KMS-11 (cell line): ENCODE results near the gene TRIM24.
"Not testable (repeated sequence)": the region's sequence is repeated elsewhere in the genome, so short reads cannot be mapped to it uniquely, and the experiment has no call there.

Source experiments
- H2AFZ ChIP-seq: fragments of 200-600 bp; sonication (generic); 2 replicates; pipeline ENCODE4 v1.6.1; 2016; ENCODE audit warnings: antibody characterized with exemption, mixed run types, low read depth
- H3K27ac ChIP-seq: fragments of 200-600 bp; sonication (generic); 2 replicates; pipeline ENCODE4 v1.6.1; 2016; ENCODE audit warnings: mild to moderate bottlenecking, mixed run types
- H3K27me3 ChIP-seq: fragments of 200-600 bp; sonication (generic); 2 replicates; pipeline ENCODE4 v1.6.1; 2017; ENCODE audit warnings: mild to moderate bottlenecking, low read depth, mixed run types, moderate library complexity; ENCODE audit not compliant: insufficient read depth
- H3K36me3 ChIP-seq: fragments of 200-600 bp; sonication (generic); 2 replicates; pipeline ENCODE4 v1.6.1; 2017; ENCODE audit warnings: mild to moderate bottlenecking, mixed run types; ENCODE audit not compliant: insufficient read depth
- H3K4me1 ChIP-seq: fragments of 200-600 bp; sonication (generic); 2 replicates; pipeline ENCODE4 v1.6.1; 2016; ENCODE audit warnings: mild to moderate bottlenecking, low read depth, mixed run types; ENCODE audit not compliant: poor library complexity, severe bottlenecking
- H3K4me2 ChIP-seq: fragments of 200-600 bp; sonication (generic); 2 replicates; pipeline ENCODE4 v1.7.0; 2016; ENCODE audit warnings: mild to moderate bottlenecking, mixed run types
- H3K4me3 ChIP-seq: fragments of 200-600 bp; sonication (generic); IDR thresholded peaks from 2 replicates; pipeline ENCODE4 v1.6.1; 2017; ENCODE audit warnings: low read depth, low read length, mixed read lengths; ENCODE audit not compliant: insufficient read depth
- H3K79me2 ChIP-seq: fragments of 200-600 bp; sonication (generic); 2 replicates; pipeline ENCODE4 v1.6.1; 2016; ENCODE audit warnings: low read depth, mixed run types; ENCODE audit not compliant: insufficient read depth
- H3K9ac ChIP-seq: fragments of 200-600 bp; sonication (generic); 2 replicates; pipeline ENCODE4 v1.6.1; 2016; ENCODE audit warnings: mild to moderate bottlenecking, mixed run types
- H4K20me1 ChIP-seq: fragments of 200-600 bp; sonication (generic); 2 replicates; pipeline ENCODE4 v1.6.1; 2016; ENCODE audit warnings: mild to moderate bottlenecking, mixed run types; ENCODE audit not compliant: insufficient read depth
- TF ChIP-seq, protein P1 (sequence below): fragments of 200-600 bp; sonication (generic); conservative IDR thresholded peaks from 2 replicates; pipeline ENCODE4 v1.6.1; 2017; ENCODE audit warnings: low read depth, mild to moderate bottlenecking, antibody characterized with exemption, low read length, moderate library complexity, mixed read lengths

TRIM24 gene

DNA sequence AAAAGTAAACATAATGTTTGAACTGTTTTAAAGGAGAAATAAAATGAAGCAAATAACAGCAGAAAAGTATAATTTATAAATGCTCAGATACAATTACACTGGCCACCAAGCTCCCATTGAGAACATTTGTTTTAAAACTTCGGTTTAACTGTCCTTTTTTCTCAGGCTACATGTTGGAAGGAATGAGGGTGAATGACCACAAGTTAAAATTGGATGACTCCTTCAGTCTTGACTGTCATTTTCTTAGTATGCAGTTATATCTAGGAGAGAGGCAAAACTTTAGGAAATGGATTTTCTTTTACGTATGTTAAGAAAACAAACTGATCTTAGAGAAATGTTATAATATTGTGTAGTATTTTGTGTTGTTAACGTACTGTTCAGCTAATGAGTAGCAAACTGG, 5.0 kb downstream of the TRIM24 start:
- Histone ChIP-seq H3K4me2 (no peak overlapping the region), H3K4me1 (peaks cover 37% of the 10 kb centered on the region), H3K79me2 (peaks cover 91% of the 10 kb centered on the region), H4K20me1 (peaks cover 3% of the 10 kb centered on the region; the same call in 1 of the 2 replicates), H3K36me3 (no peaks in the 10 kb centered on the region), H3K4me3 (no peak overlapping the region), H3K27ac (no peak overlapping the region), H3K27me3 (no peaks in the 10 kb centered on the region), H3K9ac (no peak overlapping the region), H2AFZ (no peak overlapping the region)
- TF ChIP-seq, protein P1, sequence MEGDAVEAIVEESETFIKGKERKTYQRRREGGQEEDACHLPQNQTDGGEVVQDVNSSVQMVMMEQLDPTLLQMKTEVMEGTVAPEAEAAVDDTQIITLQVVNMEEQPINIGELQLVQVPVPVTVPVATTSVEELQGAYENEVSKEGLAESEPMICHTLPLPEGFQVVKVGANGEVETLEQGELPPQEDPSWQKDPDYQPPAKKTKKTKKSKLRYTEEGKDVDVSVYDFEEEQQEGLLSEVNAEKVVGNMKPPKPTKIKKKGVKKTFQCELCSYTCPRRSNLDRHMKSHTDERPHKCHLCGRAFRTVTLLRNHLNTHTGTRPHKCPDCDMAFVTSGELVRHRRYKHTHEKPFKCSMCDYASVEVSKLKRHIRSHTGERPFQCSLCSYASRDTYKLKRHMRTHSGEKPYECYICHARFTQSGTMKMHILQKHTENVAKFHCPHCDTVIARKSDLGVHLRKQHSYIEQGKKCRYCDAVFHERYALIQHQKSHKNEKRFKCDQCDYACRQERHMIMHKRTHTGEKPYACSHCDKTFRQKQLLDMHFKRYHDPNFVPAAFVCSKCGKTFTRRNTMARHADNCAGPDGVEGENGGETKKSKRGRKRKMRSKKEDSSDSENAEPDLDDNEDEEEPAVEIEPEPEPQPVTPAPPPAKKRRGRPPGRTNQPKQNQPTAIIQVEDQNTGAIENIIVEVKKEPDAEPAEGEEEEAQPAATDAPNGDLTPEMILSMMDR = no peak

DNA sequence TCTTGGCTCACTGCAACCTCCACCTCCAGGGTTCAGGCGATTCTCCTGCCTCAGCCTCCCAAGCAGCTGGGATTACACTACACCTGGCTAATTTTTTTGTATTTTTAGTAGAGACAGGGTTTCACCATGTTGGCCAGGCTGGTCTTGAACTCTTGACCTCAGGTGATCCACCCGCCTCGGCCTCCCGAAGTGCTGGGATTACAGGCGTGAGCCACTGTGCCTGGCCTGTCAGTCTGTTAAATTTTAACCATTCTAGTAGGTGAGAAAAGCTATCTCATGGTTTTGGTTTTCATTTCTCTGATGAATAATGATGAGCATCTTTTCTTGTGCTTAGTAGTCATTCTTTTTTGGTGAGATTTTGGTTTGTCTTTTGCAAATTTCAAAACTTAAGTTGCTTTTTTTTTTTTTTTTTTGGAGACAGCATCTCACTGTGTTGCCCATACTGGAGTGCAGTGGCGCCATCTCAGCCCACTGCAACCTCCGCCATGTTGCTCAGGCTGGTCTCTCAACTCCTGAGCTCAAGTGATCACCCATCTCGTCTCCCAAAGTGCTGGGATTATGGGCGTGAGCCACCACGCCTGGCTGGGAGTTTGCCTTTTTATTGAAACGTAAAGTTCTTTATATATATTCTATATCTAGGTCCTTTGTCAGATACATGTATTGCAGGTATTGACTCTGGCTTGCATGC, 6.2 kb downstream of the TRIM24 start:
- H3K4me3 ChIP-seq, H3K27me3 ChIP-seq, H3K4me2 ChIP-seq, H3K9ac ChIP-seq, H2AFZ ChIP-seq, H3K36me3 ChIP-seq, H4K20me1 ChIP-seq, H3K27ac ChIP-seq: not testable (repeated sequence)
- Histone ChIP-seq H3K79me2 (peaks cover 99% of the 10 kb centered on the region), H3K4me1 (peaks cover 45% of the 10 kb centered on the region)

DNA sequence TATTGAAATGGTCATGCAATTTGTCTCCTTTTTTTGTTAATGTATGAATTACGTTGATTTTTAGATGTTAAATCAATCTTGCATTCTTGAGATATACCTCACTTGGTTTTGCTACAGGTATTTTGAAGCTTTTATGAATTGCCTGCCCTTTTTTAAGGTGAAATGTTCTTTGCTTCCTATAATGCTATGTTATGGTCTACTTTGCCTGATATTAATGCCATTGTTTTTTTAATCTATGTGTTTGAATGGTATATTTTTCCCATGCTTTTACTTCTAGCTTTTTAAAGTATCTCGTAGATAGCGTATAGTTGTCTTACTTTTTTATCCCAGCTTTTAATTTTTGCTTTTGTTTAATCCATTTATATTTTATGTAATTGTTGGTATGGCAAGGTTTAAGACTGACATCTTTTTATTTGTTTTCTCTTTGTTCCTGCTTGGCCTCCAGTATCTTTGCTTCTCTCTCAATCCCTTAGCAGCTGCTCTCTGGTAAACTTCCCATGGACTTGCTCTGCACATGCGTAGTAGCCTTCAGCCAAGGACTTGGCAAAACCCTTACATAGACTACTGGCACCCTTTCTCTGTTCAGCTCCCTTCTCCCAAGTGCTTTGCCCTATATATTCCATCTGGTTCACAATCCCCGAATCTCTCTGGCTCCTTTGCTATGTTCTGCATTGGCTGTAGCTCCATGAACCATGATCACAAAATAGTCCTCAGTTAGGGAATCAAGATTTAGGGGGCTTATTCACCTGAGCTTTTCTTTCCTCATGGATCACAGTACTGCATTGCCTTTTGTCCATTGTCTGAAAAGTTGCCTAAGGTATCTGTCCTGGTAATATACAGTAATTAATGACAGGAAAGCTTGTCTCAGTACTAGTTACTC, 8.4 kb downstream of the TRIM24 start:
- H3K9ac ChIP-seq = no peak overlapping the region
- H2AFZ ChIP-seq = no peak overlapping the region
- H3K27ac ChIP-seq = no peak overlapping the region
- H4K20me1 ChIP-seq = no peaks in the 10 kb centered on the region
- peaks cover 43% of the 10 kb centered on the region for H3K4me1 ChIP-seq
- H3K79me2 ChIP-seq = peaks cover 98% of the 10 kb centered on the region
- H3K4me2 ChIP-seq = no peak overlapping the region
- H3K36me3 ChIP-seq = no peaks in the 10 kb centered on the region
- no peaks in the 10 kb centered on the region for H3K27me3 ChIP-seq
- no peak overlapping the region for H3K4me3 ChIP-seq
- TF ChIP-seq, protein P1 = no peak

DNA sequence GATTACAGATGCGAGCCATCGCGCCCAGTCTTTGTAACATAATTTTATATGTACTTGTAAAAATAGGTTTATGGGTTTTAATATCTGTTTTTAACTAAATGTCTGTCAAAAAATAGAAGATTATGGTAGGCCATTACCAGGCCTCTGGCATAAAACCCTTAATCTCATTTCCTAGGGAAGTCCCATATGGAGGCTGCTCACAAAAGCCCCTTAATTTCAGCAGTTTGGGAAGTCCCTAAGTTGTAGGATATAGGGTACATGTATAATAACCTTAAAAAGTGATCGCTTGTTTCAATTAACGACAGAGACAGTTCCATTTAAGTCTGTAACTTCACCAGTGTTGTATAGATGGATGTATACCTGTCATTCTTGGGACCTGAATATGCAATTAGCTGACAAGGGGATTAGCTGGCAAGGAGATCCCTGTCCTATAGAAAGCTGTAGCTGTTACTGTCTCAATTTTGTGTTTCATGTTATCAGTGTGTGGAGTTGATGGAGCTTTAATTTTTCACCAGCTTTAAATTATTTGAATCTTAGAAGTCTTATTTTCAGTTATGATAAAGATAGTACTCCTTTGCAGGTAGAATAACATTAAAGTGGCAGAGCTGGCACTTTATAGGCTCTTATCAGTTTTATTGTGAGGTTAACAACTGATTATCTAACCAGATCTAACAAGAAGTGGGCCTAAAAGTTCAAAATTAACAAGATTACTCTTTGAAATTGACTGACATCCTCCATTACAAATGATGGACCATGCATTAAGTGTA, 10.5 kb downstream of the TRIM24 start:
- H4K20me1 ChIP-seq = no peaks in the 10 kb centered on the region

More for the DNA sequence above, 10.5 kb downstream of the TRIM24 start:
- H3K36me3 ChIP-seq = no peaks in the 10 kb centered on the region
- peaks cover 33% of the 10 kb centered on the region for H3K4me1 ChIP-seq
- peaks cover 98% of the 10 kb centered on the region for H3K79me2 ChIP-seq
- no peak overlapping the region for H3K9ac ChIP-seq
- H2AFZ ChIP-seq = no peak overlapping the region
- no peak overlapping the region for H3K27ac ChIP-seq
- no peak overlapping the region for H3K4me2 ChIP-seq
- TF ChIP-seq, protein P1 = no peak
- H3K27me3 ChIP-seq = no peaks in the 10 kb centered on the region
- no peak overlapping the region for H3K4me3 ChIP-seq
